ENCODE measurements around the gene CPT1C.

Gene CPT1C

GRCh38 chr19:49727217-49728030 lies 36.5 kb downstream of the CPT1C start:
- H3K4me3 ChIP-seq (ENCODE audit: low read length) = no peak overlapping the region
- H3F3A ChIP-seq (ENCODE audit: control insufficient read depth, insufficient read depth) = no peaks in the 10 kb centered on the region
- no peak overlapping the region for H3K4me2 ChIP-seq (ENCODE audit: low read length)
- no peaks in the 10 kb centered on the region for H4K20me1 ChIP-seq (ENCODE audit: control insufficient read depth, insufficient read depth, low read depth, low read length)
- H3K79me2 ChIP-seq (ENCODE audit: control insufficient read depth, low read length) = no peaks in the 10 kb centered on the region
- H3K9me3 ChIP-seq (ENCODE audit: control insufficient read depth, insufficient read depth, low read length) = no peaks in the 10 kb centered on the region
- H3K4me1 ChIP-seq (ENCODE audit: control insufficient read depth, low read length) = no peaks in the 10 kb centered on the region
- H3K27me3 ChIP-seq (ENCODE audit: control insufficient read depth, low read length) = no peaks in the 10 kb centered on the region
- no peak for TF ChIP-seq EZH2phosphoT487 (IDR thresholded peaks at IDR 0.05; ENCODE audit: borderline replicate concordance, low read length)
- no peak for TF ChIP-seq CTCF (IDR thresholded peaks at IDR 0.05; ENCODE audit: low read depth, low read length, poor library complexity, severe bottlenecking)
- H3K36me3 ChIP-seq (ENCODE audit: control insufficient read depth, low read length) = no peaks in the 10 kb centered on the region
- H3K9me2 ChIP-seq (replicated peaks; ENCODE audit: control insufficient read depth, low read length) = no peaks in the 10 kb centered on the region
- no peak overlapping the region for H3K27ac ChIP-seq (ENCODE audit: low read depth, low read length)

GRCh38 chr19:49730166-49730565 lies 39.2 kb downstream of the CPT1C start:
- Histone ChIP-seq H3K27me3 (ENCODE audit: control insufficient read depth, low read length) (no peaks in the 10 kb centered on the region), H3K27ac (ENCODE audit: low read depth, low read length) (no peak overlapping the region), H4K20me1 (ENCODE audit: control insufficient read depth, insufficient read depth, low read depth, low read length) (no peaks in the 10 kb centered on the region), H3F3A (ENCODE audit: control insufficient read depth, insufficient read depth) (no peaks in the 10 kb centered on the region), H3K9me3 (ENCODE audit: control insufficient read depth, insufficient read depth, low read length) (no peaks in the 10 kb centered on the region), H3K4me2 (ENCODE audit: low read length) (no peak overlapping the region), H3K4me3 (ENCODE audit: low read length) (no peak overlapping the region), H3K4me1 (ENCODE audit: control insufficient read depth, low read length) (no peaks in the 10 kb centered on the region), H3K36me3 (ENCODE audit: control insufficient read depth, low read length) (no peaks in the 10 kb centered on the region), H3K9me2 (replicated peaks; ENCODE audit: control insufficient read depth, low read length) (no peaks in the 10 kb centered on the region), H3K79me2 (ENCODE audit: control insufficient read depth, low read length) (no peaks in the 10 kb centered on the region)
- TF ChIP-seq EZH2phosphoT487 (IDR thresholded peaks at IDR 0.05; ENCODE audit: borderline replicate concordance, low read length) (no peak), CTCF (IDR thresholded peaks at IDR 0.05; ENCODE audit: low read depth, low read length, poor library complexity, severe bottlenecking) (no peak)

GRCh38 chr19:49738268-49738667 lies 47.4 kb downstream of the CPT1C start:
- Histone ChIP-seq H3K9me2 (replicated peaks; ENCODE audit: control insufficient read depth, low read length) (no peaks in the 10 kb centered on the region), H4K20me1 (ENCODE audit: control insufficient read depth, insufficient read depth, low read depth, low read length) (no peaks in the 10 kb centered on the region), H3K4me1 (ENCODE audit: control insufficient read depth, low read length) (no peaks in the 10 kb centered on the region), H3K27me3 (ENCODE audit: control insufficient read depth, low read length) (no peaks in the 10 kb centered on the region), H3K36me3 (ENCODE audit: control insufficient read depth, low read length) (no peaks in the 10 kb centered on the region), H3K4me3 (ENCODE audit: low read length) (no peak overlapping the region), H3K27ac (ENCODE audit: low read depth, low read length) (no peak overlapping the region), H3K9me3 (ENCODE audit: control insufficient read depth, insufficient read depth, low read length) (no peaks in the 10 kb centered on the region), H3K79me2 (ENCODE audit: control insufficient read depth, low read length) (no peaks in the 10 kb centered on the region), H3K4me2 (ENCODE audit: low read length) (no peak overlapping the region), H3F3A (ENCODE audit: control insufficient read depth, insufficient read depth) (no peaks in the 10 kb centered on the region)
- TF ChIP-seq EZH2phosphoT487 (IDR thresholded peaks at IDR 0.05; ENCODE audit: borderline replicate concordance, low read length) = no peak
- TF ChIP-seq CTCF (IDR thresholded peaks at IDR 0.05; ENCODE audit: low read depth, low read length, poor library complexity, severe bottlenecking) = no peak
